Mucosa of gallbladder (tissue), 1 donor: Measurements from ENCODE around the gene SASS6. TPM values are rescaled to one million over a fixed set of nuclear protein-coding genes. Genes with fewer than 3 reads are reported as not detected.
A peak's percentile ranks its signal among the peaks of the same experiment; 100 is the strongest.

ENCODE experiments used
- DNase-seq: peaks from one replicate; pipeline ENCODE4 v3.0.0-alpha.2; 2020; ENCODE audit warnings: low spot score
- total RNA-seq: library from RNA; stranded (reverse); gene quantifications from one replicate; pipeline ENCODE4 v1.2.1, GENCODE V29; 2021
- donor health status: DM: no; HTN: no; CAD: no.

The SASS6 gene
- total RNA-seq, result 2.8 TPM

GRCh38 chr1:100132566-100133477 lies at the start of gene SASS6, which contains the start of gene TRMT13:
SASS6 (minus strand) TSS chr1:100132930; CDS start chr1:100132814, 116 bp downstream.
TRMT13 (plus strand) TSS chr1:100133163; CDS start chr1:100133169, 6 bp downstream.
- DNase-seq, result peak; percentile 98

DNA sequence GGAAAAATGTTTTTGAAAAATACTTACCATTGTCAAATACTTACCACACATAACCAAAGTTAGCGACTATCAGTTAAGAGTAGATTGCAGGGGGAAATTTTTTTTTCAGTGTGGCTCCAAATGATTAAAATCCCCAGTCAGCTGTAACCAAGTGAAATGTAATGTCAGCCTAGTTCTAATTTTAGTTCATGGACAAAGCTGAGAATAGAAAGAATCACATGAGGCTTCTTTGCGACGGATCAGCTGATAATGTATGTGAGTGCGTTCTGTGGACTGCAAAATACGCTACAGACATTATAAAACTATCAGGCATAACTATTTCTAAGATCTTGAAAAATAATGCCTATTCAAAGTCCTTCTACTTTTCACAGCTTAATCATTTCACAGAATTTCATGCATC lies 45.4 kb upstream of the SASS6 start, which contains the start of gene LRRC39:
Gene LRRC39, minus strand, starts transcription at position 166 of the 400 bp plus-strand sequence. CDS start 9,740 bp downstream, outside the sequence.
- DNase-seq, result no peak

- no peak for DNase-seq
Measured at GRCh38 chr1:100177295-100178041, 44.7 kb upstream of the SASS6 start.

DNA sequence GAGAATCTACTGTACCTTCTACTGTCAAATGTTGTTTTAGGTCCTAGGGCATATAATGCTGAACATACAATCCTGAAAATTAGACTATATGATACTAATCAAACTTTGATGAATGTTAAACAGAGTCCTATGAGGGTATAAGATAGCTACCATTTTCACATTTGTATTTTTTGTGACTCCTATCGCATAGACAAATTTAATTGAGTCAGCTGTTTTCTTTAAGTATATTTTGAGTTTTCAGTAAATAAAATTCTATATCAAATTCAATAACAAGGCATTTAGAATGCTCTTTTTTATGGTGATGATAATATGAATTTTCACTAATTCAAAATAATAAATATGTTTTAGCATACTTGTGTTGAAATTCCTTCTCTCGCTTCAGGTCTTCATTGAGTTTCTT lies 35.3 kb upstream of the SASS6 start:
- no peak for DNase-seq

DNA sequence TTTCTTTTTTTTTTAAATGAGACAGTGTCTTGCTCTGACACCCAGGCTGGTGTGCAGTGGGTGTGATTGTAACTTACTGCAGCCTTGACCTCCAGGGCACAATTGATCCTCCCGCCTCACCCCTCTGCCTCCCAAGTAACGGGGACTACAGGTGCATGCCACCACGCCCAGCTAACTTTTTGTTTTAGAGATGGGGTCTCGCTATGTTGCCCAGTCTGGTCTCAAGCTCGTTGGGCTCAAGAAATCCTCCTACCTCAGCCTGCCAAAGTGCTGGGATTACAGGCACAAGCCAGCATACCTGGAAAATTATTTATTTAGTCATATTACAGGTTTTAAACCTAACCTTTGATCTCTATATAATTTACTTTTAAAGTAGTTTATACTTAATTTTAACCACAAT lies 32.0 kb upstream of the SASS6 start:
- DNase-seq, result no peak

- no peak for DNase-seq
Measured at GRCh38 chr1:100164216-100164615, 31.5 kb upstream of the SASS6 start.

DNA sequence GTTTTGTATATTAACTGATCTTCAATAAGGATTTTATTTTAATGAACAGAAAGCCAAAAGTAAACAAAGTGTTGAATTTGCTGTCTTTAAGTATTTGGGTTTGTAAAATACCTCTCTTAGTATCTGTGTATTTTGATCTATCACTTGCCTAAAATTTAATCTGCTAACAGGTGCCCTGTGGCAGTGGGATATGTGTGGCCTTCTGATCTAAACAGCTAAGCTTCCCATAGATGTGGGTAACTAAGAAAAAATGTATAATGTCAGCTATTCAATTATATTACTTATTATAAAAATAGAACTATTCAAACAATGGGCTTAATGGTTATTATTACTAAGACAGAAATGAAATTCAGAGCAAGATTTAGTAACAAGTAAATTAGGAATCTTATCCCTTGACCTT lies 30.2 kb upstream of the SASS6 start:
- no peak for DNase-seq

DNA sequence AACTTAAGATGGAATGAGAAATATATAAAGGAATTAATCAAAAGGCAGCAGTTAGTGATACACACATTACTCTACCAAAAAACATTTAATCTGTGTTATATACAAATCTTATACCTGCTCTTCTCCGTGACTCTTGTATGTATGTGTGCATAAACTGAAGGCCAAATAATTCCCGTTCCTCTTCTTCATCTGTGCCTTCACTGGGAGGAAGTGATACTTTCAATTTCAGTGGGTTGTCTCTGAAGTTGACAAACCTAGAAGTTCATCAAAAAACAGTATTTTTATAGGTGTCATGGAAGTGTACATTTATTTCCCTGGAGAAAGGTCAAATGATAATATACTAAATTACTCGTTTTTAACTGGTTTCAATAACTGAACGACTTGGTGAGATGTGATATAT lies 19.5 kb upstream of the SASS6 start:
- DNase-seq, result no peak

DNA sequence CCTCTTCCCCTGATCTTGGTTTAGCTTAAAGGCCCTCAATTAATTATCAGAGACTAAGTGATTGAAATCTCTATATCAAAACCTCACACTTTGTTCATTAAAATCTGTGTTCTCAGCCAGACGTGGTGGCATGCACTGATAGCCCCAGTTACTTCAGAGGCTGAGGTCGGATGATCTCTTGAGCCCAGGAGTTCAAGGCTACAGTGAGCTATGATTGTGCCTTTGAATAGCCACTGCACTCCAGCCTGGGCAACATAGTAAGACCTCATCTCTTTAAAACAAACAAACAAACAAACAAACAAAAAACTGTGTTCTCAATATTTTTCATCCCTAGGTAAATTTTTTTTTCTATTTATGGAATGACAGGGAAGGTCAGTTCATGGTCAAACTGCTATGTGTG lies 18.9 kb upstream of the SASS6 start:
- DNase-seq, result no peak

- DNase-seq, result no peak
Measured at GRCh38 chr1:100147875-100148274, 15.1 kb upstream of the SASS6 start.

DNA sequence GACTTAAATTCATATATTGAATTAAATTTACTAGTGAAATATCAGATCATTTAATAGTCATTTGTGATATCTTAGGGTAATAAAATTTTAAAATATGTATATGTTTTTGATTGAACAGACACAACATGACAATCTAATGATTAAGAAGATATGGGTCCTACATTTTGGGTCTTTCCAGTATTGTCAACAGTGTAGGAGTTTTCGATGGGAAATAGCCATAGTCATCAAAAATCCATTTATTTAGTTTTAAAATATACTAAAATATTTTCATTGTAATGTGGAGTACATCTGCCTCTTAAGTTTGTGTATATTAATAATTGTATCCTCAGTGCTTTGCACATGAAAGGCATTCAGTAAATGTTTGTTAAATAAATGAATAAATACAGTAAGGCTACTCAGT lies 14.2 kb upstream of the SASS6 start:
- no peak for DNase-seq

DNA sequence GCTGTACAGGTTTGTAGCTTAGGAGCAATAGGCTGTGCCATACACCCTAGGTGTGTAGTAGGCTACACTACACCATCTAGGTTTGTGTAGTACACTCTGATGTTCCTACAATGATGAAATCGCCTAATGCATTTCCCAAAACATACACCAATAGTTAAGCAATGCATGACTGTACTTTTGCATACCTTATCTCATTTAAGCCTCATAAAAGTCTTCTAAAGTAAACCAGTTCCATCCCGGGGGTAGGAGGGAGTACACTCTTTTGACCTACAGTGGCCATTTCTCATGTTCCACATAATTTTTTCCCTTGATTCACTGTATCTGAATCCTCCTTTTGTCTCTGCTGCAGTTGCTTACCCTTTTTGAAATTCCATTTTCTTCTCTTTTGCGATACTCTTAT lies 12.4 kb upstream of the SASS6 start:
- DNase-seq, result no peak

GRCh38 chr1:100142343-100142742 lies 9.6 kb upstream of the SASS6 start:
- no peak for DNase-seq

DNA sequence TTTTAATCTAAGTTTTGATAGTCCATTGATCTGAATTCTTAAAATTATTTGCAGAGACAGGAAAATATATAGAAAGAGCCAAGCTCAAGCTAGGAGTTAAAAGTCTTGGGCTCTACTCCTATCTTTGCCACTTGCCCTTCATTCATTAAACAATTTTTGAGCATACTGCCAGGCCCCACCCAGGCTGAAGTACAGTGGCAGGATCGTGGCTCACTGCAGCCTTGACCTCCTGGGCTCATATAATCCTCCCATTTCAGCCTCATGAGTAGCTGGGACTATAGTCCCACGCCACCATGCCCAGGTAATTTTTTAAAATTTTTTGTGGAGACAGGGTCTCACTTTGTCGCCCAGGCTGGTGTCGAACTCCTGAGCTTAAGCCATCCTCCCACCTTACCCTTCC lies 8.5 kb upstream of the SASS6 start:
- DNase-seq, result no peak

DNA sequence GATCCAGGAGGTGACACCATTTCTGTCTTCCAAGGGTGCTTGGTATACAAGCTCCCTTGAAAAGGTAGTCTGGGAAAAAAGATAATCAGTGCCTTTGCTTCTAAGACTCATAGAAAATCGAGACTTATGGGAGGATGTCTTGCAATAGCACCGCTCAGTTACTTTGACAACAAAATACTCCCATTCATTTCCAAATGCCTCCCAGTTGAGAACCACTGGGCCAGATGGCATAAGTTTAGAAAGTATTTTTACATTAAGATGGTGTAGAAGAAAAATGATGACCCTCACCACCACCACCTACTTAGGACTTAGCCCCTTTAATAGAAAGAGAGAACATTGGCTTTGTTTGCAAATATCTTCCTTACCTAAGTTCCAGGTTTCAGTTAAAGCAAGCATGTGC lies 4.9 kb upstream of the SASS6 start:
- no peak for DNase-seq

DNA sequence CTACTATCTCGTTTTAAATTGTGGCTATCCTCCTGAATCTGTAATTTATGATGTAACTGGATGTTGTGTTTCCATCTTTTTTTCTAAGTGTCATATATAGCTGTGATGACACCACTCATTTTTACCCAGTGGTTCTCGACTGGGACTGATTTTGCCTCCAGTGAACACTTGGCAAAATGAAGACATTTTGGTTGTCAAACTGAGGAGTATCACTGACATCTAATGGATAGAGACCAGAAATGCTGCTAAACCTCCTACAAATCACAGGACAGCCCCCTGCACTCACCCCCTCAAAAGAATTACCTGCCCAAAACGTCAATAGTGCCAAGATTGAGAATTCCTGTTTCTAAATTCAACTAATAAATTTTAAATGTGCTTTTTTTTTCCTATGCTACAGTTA lies 2.1 kb upstream of the SASS6 start:
- DNase-seq, result no peak

- DNase-seq, result no peak
Measured at GRCh38 chr1:100131623-100132022, 1.1 kb downstream of the SASS6 start.

- no peak for DNase-seq
Measured at GRCh38 chr1:100130552-100131077, 2.1 kb downstream of the SASS6 start.

GRCh38 chr1:100127226-100127625 lies 5.5 kb downstream of the SASS6 start:
- DNase-seq, result no peak

DNA sequence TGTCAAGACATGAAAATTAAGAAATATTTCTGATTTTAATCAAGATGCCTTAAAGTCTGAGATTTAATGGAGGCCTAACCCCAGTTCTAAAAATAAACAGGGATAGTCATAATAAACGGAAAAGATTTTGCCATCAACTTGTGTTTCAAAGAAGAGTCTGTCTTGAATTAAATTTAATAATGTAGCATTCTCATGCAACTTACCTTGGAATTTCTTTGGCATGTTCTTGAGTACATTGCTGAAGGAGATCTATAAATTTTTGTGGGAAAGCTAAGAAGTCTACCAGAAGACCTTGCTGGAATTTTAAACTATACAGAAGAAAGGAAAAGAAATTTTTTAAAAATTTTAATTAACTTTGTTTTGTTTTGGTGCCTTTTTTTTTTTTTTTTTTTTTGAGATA lies 10.6 kb downstream of the SASS6 start:
- DNase-seq, result no peak

- DNase-seq, result no peak
Measured at GRCh38 chr1:100115524-100115923, 17.2 kb downstream of the SASS6 start.

DNA sequence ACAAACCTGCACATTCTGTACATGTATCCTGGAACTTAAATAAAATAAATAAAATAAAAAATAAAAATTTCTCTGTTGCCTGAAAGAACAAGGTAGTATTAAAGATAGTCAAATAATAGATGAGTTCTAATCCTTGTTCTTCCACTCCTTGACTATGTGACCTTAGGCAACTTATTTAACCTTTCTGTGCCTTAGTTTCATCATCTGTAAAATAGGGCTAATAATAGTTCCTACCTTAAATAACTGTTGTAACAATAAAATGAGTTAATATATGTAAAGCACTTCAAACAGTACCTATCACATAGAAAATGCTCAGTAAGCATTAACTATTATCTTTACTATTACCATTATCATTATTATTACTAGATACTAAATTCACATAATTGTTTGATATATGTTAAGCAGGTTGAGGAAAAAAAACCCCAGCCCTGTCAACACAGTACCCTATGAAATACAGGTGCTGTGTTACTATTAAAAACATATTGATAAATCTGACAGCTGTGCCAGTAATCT lies 23.1 kb downstream of the SASS6 start:
- no peak for DNase-seq
